WTC11 (cell line): ENCODE results near the gene MGAT4C.

Experiments
- KAT7 ChIP-seq: sonication (generic); formaldehyde crosslinking; IDR thresholded peaks from 2 replicates; pipeline ENCODE4 v1.8.1; 2023; ENCODE audit warnings: missing genetic modification reagents, mild to moderate bottlenecking, borderline replicate concordance
- MYBL2 ChIP-seq: sonication (generic); formaldehyde crosslinking; IDR thresholded peaks from 2 replicates; pipeline ENCODE4 v1.8.1; 2023; ENCODE audit warnings: mild to moderate bottlenecking, moderate library complexity, missing genetic modification reagents
- NFYB ChIP-seq: sonication (generic); formaldehyde crosslinking; conservative IDR thresholded peaks from 2 replicates; pipeline ENCODE4 v1.8.0; 2022; ENCODE audit warnings: low read depth, missing genetic modification reagents
- SMAD3 ChIP-seq: sonication (generic); formaldehyde crosslinking; IDR thresholded peaks from 2 replicates; pipeline ENCODE4 v1.8.0; 2022; ENCODE audit warnings: missing genetic modification reagents, mild to moderate bottlenecking, borderline replicate concordance
- SMAD4 ChIP-seq: sonication (generic); formaldehyde crosslinking; IDR thresholded peaks from 2 replicates; pipeline ENCODE4 v1.8.0; 2022; ENCODE audit warnings: mild to moderate bottlenecking, missing genetic modification reagents
- SP1 ChIP-seq: sonication (generic); formaldehyde crosslinking; conservative IDR thresholded peaks from 2 replicates; pipeline ENCODE4 v1.8.1; 2022; ENCODE audit warnings: missing genetic modification reagents
- TF ChIP-seq, protein P1 (sequence below): fragments of 200-600 bp; IDR thresholded peaks from 2 replicates; pipeline ENCODE4 v1.8.0; 2022; ENCODE audit warnings: antibody characterized with exemption
- TF ChIP-seq, protein P2 (sequence below): sonication (generic); formaldehyde crosslinking; conservative IDR thresholded peaks from 2 replicates; pipeline ENCODE4 v1.8.1; 2023; ENCODE audit warnings: mild to moderate bottlenecking, low read depth, missing genetic modification reagents, moderate library complexity
- TF ChIP-seq, protein P3 (sequence below): sonication (generic); formaldehyde crosslinking; IDR thresholded peaks from 2 replicates; pipeline ENCODE4 v1.8.0; 2022; ENCODE audit warnings: mild to moderate bottlenecking, missing genetic modification reagents
- TF ChIP-seq, protein P4 (sequence below): sonication (generic); formaldehyde crosslinking; IDR thresholded peaks from 2 replicates; pipeline ENCODE4 v1.8.0; 2022; ENCODE audit warnings: mild to moderate bottlenecking, missing genetic modification reagents
- TF ChIP-seq, protein P5 (sequence below): sonication (generic); formaldehyde crosslinking; IDR thresholded peaks from 2 replicates; pipeline ENCODE4 v1.8.1; 2023; ENCODE audit warnings: mild to moderate bottlenecking, missing genetic modification reagents, borderline replicate concordance

DNA sequence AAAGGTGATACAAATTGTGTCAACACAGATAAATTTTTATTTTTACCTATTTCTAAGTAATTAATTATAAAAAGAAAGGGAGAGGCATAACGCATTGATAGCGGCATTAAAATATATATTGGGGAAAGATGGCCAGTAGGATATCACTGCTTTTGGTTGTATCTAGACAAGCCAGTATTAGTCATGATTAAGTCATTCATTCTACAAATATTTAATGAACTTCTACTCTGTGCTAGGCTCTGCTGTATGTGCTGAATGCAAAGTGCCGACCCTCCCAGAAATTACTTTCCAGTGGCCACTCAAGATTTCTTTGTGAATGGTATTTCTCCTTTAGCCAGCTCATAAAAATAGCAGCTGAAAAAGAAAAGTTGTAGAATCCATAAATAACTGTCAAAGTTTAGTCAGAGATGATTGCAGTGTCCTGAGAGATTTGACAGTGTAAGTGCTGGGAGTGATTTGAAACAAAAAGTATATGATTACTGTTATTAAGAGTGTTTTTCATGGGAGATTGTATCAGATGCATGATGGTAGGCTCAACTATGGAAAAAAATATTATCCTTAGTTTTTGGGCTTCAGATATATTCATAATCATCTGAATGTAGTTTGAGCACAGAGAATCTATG, 133.2 kb downstream of the MGAT4C start:
- TF ChIP-seq, protein P1, sequence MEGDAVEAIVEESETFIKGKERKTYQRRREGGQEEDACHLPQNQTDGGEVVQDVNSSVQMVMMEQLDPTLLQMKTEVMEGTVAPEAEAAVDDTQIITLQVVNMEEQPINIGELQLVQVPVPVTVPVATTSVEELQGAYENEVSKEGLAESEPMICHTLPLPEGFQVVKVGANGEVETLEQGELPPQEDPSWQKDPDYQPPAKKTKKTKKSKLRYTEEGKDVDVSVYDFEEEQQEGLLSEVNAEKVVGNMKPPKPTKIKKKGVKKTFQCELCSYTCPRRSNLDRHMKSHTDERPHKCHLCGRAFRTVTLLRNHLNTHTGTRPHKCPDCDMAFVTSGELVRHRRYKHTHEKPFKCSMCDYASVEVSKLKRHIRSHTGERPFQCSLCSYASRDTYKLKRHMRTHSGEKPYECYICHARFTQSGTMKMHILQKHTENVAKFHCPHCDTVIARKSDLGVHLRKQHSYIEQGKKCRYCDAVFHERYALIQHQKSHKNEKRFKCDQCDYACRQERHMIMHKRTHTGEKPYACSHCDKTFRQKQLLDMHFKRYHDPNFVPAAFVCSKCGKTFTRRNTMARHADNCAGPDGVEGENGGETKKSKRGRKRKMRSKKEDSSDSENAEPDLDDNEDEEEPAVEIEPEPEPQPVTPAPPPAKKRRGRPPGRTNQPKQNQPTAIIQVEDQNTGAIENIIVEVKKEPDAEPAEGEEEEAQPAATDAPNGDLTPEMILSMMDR, result no peak
- TF ChIP-seq SMAD3 (CRISPR knock-in tag) (no peak), SMAD4 (CRISPR knock-in tag) (no peak), MYBL2 (CRISPR knock-in tag) (no peak), KAT7 (CRISPR knock-in tag) (no peak), NFYB (no peak), SP1 (CRISPR knock-in tag) (no peak)
- TF ChIP-seq, protein P2, sequence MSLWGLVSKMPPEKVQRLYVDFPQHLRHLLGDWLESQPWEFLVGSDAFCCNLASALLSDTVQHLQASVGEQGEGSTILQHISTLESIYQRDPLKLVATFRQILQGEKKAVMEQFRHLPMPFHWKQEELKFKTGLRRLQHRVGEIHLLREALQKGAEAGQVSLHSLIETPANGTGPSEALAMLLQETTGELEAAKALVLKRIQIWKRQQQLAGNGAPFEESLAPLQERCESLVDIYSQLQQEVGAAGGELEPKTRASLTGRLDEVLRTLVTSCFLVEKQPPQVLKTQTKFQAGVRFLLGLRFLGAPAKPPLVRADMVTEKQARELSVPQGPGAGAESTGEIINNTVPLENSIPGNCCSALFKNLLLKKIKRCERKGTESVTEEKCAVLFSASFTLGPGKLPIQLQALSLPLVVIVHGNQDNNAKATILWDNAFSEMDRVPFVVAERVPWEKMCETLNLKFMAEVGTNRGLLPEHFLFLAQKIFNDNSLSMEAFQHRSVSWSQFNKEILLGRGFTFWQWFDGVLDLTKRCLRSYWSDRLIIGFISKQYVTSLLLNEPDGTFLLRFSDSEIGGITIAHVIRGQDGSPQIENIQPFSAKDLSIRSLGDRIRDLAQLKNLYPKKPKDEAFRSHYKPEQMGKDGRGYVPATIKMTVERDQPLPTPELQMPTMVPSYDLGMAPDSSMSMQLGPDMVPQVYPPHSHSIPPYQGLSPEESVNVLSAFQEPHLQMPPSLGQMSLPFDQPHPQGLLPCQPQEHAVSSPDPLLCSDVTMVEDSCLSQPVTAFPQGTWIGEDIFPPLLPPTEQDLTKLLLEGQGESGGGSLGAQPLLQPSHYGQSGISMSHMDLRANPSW (CRISPR knock-in tag), result no peak
- TF ChIP-seq, protein P3, sequence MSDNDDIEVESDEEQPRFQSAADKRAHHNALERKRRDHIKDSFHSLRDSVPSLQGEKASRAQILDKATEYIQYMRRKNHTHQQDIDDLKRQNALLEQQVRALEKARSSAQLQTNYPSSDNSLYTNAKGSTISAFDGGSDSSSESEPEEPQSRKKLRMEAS (CRISPR knock-in tag), result no peak
- TF ChIP-seq, protein P4, sequence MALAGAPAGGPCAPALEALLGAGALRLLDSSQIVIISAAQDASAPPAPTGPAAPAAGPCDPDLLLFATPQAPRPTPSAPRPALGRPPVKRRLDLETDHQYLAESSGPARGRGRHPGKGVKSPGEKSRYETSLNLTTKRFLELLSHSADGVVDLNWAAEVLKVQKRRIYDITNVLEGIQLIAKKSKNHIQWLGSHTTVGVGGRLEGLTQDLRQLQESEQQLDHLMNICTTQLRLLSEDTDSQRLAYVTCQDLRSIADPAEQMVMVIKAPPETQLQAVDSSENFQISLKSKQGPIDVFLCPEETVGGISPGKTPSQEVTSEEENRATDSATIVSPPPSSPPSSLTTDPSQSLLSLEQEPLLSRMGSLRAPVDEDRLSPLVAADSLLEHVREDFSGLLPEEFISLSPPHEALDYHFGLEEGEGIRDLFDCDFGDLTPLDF (CRISPR knock-in tag), result no peak
- TF ChIP-seq, protein P5, sequence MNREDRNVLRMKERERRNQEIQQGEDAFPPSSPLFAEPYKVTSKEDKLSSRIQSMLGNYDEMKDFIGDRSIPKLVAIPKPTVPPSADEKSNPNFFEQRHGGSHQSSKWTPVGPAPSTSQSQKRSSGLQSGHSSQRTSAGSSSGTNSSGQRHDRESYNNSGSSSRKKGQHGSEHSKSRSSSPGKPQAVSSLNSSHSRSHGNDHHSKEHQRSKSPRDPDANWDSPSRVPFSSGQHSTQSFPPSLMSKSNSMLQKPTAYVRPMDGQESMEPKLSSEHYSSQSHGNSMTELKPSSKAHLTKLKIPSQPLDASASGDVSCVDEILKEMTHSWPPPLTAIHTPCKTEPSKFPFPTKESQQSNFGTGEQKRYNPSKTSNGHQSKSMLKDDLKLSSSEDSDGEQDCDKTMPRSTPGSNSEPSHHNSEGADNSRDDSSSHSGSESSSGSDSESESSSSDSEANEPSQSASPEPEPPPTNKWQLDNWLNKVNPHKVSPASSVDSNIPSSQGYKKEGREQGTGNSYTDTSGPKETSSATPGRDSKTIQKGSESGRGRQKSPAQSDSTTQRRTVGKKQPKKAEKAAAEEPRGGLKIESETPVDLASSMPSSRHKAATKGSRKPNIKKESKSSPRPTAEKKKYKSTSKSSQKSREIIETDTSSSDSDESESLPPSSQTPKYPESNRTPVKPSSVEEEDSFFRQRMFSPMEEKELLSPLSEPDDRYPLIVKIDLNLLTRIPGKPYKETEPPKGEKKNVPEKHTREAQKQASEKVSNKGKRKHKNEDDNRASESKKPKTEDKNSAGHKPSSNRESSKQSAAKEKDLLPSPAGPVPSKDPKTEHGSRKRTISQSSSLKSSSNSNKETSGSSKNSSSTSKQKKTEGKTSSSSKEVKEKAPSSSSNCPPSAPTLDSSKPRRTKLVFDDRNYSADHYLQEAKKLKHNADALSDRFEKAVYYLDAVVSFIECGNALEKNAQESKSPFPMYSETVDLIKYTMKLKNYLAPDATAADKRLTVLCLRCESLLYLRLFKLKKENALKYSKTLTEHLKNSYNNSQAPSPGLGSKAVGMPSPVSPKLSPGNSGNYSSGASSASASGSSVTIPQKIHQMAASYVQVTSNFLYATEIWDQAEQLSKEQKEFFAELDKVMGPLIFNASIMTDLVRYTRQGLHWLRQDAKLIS (CRISPR knock-in tag), result no peak
